ENCODE measurements around the gene BARD1.
"Not testable (repeated sequence)": the region's sequence is repeated elsewhere in the genome, so short reads cannot be mapped to it uniquely, and the experiment has no call there.

DNA sequence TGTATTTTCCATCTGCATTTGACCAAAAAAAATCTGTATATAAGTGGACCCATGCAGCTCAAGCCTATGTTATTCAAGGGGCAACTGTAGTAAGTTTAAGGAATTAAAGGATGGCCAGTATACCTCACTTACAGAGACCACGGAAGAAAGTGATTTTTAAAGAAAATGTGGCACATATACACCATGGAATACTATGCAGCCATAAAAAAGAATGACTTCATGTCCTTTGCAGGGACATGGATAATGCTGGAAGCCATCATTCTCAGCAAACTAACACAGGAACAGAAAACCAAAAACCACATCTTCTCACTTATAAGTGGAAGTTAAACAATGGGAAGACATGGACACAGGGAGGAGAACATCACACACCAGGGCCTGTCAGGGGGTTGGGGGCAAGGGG lies 26.3 kb downstream of the BARD1 start:
- not testable (repeated sequence) for TF ChIP-seq POLR2AphosphoS5 (IDR thresholded peaks at IDR 0.05)
- TF ChIP-seq, protein P1, sequence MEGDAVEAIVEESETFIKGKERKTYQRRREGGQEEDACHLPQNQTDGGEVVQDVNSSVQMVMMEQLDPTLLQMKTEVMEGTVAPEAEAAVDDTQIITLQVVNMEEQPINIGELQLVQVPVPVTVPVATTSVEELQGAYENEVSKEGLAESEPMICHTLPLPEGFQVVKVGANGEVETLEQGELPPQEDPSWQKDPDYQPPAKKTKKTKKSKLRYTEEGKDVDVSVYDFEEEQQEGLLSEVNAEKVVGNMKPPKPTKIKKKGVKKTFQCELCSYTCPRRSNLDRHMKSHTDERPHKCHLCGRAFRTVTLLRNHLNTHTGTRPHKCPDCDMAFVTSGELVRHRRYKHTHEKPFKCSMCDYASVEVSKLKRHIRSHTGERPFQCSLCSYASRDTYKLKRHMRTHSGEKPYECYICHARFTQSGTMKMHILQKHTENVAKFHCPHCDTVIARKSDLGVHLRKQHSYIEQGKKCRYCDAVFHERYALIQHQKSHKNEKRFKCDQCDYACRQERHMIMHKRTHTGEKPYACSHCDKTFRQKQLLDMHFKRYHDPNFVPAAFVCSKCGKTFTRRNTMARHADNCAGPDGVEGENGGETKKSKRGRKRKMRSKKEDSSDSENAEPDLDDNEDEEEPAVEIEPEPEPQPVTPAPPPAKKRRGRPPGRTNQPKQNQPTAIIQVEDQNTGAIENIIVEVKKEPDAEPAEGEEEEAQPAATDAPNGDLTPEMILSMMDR (IDR thresholded peaks at IDR 0.05 in 8 of 11, conservative IDR thresholded peaks at IDR 0.05 in 3 of 11), result not testable (repeated sequence)
